Endothelial cell (in vitro differentiated cells): ENCODE measurements around the gene ESRP2. TPM values are rescaled to one million over a fixed set of nuclear protein-coding genes. Genes with fewer than 3 reads are reported as not detected.
A peak's percentile ranks its signal among the peaks of the same experiment; 100 is the strongest.

ENCODE experiments used
- DNase-seq: peaks from one replicate; pipeline ENCODE4 v3.0.0; 2021; ENCODE audit warnings: low spot score
- H3K27ac Mint-ChIP-seq: one replicate; pipeline ENCODE4 v1.8.0; 2021; ENCODE audit warnings: mixed read lengths, inconsistent platforms; ENCODE audit not compliant: unreplicated experiment
- H3K27me3 Mint-ChIP-seq: one replicate; pipeline ENCODE4 v1.8.0; 2021; ENCODE audit warnings: mild to moderate bottlenecking, moderate library complexity, mixed read lengths, inconsistent platforms; ENCODE audit not compliant: unreplicated experiment
- H3K36me3 Mint-ChIP-seq: one replicate; pipeline ENCODE4 v1.8.0; 2021; ENCODE audit warnings: mild to moderate bottlenecking, low read depth, mixed read lengths, inconsistent platforms; ENCODE audit not compliant: unreplicated experiment
- H3K4me1 Mint-ChIP-seq: one replicate; pipeline ENCODE4 v1.8.0; 2021; ENCODE audit warnings: mild to moderate bottlenecking, mixed read lengths, inconsistent platforms; ENCODE audit not compliant: unreplicated experiment
- H3K4me3 Mint-ChIP-seq: one replicate; pipeline ENCODE4 v1.8.0; 2021; ENCODE audit warnings: mild to moderate bottlenecking, mixed read lengths, inconsistent platforms; ENCODE audit not compliant: unreplicated experiment
- H3K9me3 Mint-ChIP-seq: one replicate; pipeline ENCODE4 v1.8.0; 2021; ENCODE audit warnings: mixed read lengths, inconsistent platforms; ENCODE audit not compliant: unreplicated experiment
- total RNA-seq: library from RNA; stranded (reverse); fragmentation: NEBNext Ultra II Directional; extraction: Animal tissue kit (Norgen Biotek cat#: 25700); gene quantifications from one replicate; pipeline ENCODE4 v1.2.1, GENCODE V29; 2021; ENCODE audit not compliant: unreplicated experiment
- TF ChIP-seq, protein P1 (sequence below): fragments of 200-600 bp; sonication (generic); IDR thresholded peaks from one replicate; pipeline ENCODE4 v1.5.0; 2021; ENCODE audit warnings: antibody characterized with exemption; ENCODE audit not compliant: unreplicated experiment

ESRP2 gene
- total RNA-seq, 1 donor from 2014 or later = 0.64 TPM

GRCh38 chr16:68249371-68249770 lies 13.4 kb upstream of the ESRP2 start:
- no peak overlapping the region for H3K4me3 Mint-ChIP-seq

GRCh38 chr16:68247932-68248331 lies 12.0 kb upstream of the ESRP2 start:
- H3K9me3 Mint-ChIP-seq = no peaks in the 10 kb centered on the region
- H3K4me3 Mint-ChIP-seq = peak overlapping the region; percentile 28
- peaks cover 14% of the 10 kb centered on the region for H3K36me3 Mint-ChIP-seq
- no peak overlapping the region for H3K27ac Mint-ChIP-seq
- TF ChIP-seq, protein P1, sequence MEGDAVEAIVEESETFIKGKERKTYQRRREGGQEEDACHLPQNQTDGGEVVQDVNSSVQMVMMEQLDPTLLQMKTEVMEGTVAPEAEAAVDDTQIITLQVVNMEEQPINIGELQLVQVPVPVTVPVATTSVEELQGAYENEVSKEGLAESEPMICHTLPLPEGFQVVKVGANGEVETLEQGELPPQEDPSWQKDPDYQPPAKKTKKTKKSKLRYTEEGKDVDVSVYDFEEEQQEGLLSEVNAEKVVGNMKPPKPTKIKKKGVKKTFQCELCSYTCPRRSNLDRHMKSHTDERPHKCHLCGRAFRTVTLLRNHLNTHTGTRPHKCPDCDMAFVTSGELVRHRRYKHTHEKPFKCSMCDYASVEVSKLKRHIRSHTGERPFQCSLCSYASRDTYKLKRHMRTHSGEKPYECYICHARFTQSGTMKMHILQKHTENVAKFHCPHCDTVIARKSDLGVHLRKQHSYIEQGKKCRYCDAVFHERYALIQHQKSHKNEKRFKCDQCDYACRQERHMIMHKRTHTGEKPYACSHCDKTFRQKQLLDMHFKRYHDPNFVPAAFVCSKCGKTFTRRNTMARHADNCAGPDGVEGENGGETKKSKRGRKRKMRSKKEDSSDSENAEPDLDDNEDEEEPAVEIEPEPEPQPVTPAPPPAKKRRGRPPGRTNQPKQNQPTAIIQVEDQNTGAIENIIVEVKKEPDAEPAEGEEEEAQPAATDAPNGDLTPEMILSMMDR = no peak
- peaks cover 14% of the 10 kb centered on the region for H3K27me3 Mint-ChIP-seq
- DNase-seq = no peak
- H3K4me1 Mint-ChIP-seq = peaks cover 11% of the 10 kb centered on the region

More at GRCh38 chr16:68249371-68249770, 13.4 kb upstream of the ESRP2 start:
- H3K27ac Mint-ChIP-seq = no peak overlapping the region
- H3K4me1 Mint-ChIP-seq = peaks cover 11% of the 10 kb centered on the region
- no peak for DNase-seq
- H3K36me3 Mint-ChIP-seq = peaks cover 14% of the 10 kb centered on the region
- no peaks in the 10 kb centered on the region for H3K9me3 Mint-ChIP-seq
- H3K27me3 Mint-ChIP-seq = peaks cover 14% of the 10 kb centered on the region
- TF ChIP-seq, protein P1 = no peak

DNA sequence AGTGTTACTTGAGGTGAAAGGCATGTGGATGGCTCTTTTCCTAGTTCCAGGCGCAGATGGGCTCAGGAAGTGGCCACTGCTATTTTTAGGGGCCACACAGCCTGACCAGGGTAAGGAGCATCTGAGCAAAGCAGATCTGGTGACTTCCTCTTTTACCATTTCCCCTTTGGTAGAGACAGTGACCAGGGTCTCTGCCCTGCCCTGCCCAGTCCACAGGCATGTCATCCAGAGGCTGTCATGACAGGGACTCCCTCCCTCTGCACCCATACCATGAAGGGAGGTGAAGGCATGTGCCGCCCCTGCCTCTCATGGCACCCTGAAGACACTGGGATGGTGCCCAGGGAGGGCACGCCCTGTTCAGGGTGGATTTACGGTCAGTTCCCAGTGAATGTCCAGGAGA lies 11.5 kb upstream of the ESRP2 start:
- Mint-ChIP-seq H3K36me3 (peaks cover 14% of the 10 kb centered on the region), H3K4me1 (peaks cover 11% of the 10 kb centered on the region), H3K9me3 (no peaks in the 10 kb centered on the region), H3K27me3 (peaks cover 17% of the 10 kb centered on the region), H3K27ac (no peak overlapping the region), H3K4me3 (peak overlapping the region; percentile 28)
- DNase-seq = no peak
- TF ChIP-seq, protein P1 = no peak

- Mint-ChIP-seq H3K36me3 (peaks cover 14% of the 10 kb centered on the region), H3K4me3 (peak overlapping the region; percentile 98), H3K9me3 (no peaks in the 10 kb centered on the region), H3K27ac (no peak overlapping the region), H3K4me1 (peaks cover 11% of the 10 kb centered on the region), H3K27me3 (peaks cover 17% of the 10 kb centered on the region)
- no peak for DNase-seq
- TF ChIP-seq, protein P1 = no peak
Observed at GRCh38 chr16:68246666-68247065, 10.7 kb upstream of the ESRP2 start.

DNA sequence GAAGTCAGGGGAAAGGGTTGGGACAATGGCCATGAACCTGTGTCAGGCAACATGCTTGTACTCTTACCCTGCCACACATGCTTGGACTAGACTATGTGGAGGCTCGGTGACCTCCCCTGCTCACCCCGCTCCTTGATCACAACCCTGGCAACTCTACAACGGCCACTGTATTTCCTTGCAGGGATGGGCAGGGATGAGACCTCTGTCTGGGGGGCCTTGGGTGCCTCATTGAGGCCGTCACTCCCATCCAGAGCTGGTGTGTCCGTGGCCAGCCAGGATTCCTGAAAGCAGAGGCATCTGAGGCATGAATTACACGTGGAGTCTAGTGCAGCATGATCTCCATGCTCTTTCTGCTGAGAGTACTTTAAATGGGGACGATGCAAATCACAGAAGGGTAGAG lies 10.2 kb upstream of the ESRP2 start:
- peaks cover 17% of the 10 kb centered on the region for H3K27me3 Mint-ChIP-seq
- no peaks in the 10 kb centered on the region for H3K9me3 Mint-ChIP-seq
- peaks cover 14% of the 10 kb centered on the region for H3K36me3 Mint-ChIP-seq
- DNase-seq = no peak
- TF ChIP-seq, protein P1 = no peak
- no peak overlapping the region for H3K27ac Mint-ChIP-seq
- peaks cover 11% of the 10 kb centered on the region for H3K4me1 Mint-ChIP-seq
- H3K4me3 Mint-ChIP-seq = peak overlapping the region; percentile 98
